H9 (cell line): ENCODE data around the gene MCFD2. TPM values are rescaled to one million over a fixed set of nuclear protein-coding genes. Genes with fewer than 3 reads are reported as not detected.

Experiments used
- DNase-seq: peaks from one replicate; pipeline ENCODE4 v3.0.0-alpha.2; 2017
- H2AFZ ChIP-seq: one replicate; pipeline ENCODE4 v1.6.1; 2013; ENCODE audit warnings: mild to moderate bottlenecking, low read length, control low read depth, moderate library complexity
- H2AK5ac ChIP-seq: 2 replicates; pipeline ENCODE4 v1.6.1; 2013; ENCODE audit warnings: low read length, control low read depth, mixed read lengths; ENCODE audit not compliant: insufficient read length
- H2BK120ac ChIP-seq: one replicate; pipeline ENCODE4 v1.6.1; 2013; ENCODE audit warnings: low read depth, mild to moderate bottlenecking, low read length, control low read depth, inconsistent platforms; ENCODE audit not compliant: poor library complexity, severe bottlenecking
- H2BK12ac ChIP-seq: 2 replicates; pipeline ENCODE4 v1.6.1; 2013; ENCODE audit warnings: low read length, control low read depth, mixed read lengths, low read depth; ENCODE audit not compliant: insufficient read length
- H2BK15ac ChIP-seq: 2 replicates; pipeline ENCODE4 v1.6.1; 2013; ENCODE audit warnings: low read depth, low read length, control low read depth
- H2BK20ac ChIP-seq: one replicate; pipeline ENCODE4 v1.6.1; 2013; ENCODE audit warnings: low read depth, mild to moderate bottlenecking, low read length, control low read depth, inconsistent platforms; ENCODE audit not compliant: poor library complexity, severe bottlenecking
- H2BK5ac ChIP-seq: 2 replicates; pipeline ENCODE4 v1.6.1; 2013; ENCODE audit warnings: low read length, control low read depth, mixed read lengths; ENCODE audit not compliant: insufficient read length
- H3K14ac ChIP-seq: 2 replicates; pipeline ENCODE4 v1.6.1; 2013; ENCODE audit warnings: low read length, control low read depth; ENCODE audit not compliant: insufficient read depth
- H3K18ac ChIP-seq: 2 replicates; pipeline ENCODE4 v1.6.1; 2013; ENCODE audit warnings: low read depth, mild to moderate bottlenecking, mixed read lengths, low read length, control low read depth; ENCODE audit not compliant: insufficient read length
- H3K23ac ChIP-seq: 2 replicates; pipeline ENCODE4 v1.6.1; 2013; ENCODE audit warnings: low read length, control low read depth, mixed read lengths, low read depth; ENCODE audit not compliant: insufficient read length
- H3K23me2 ChIP-seq: 2 replicates; pipeline ENCODE4 v1.6.1; 2013; ENCODE audit warnings: low read depth, mild to moderate bottlenecking, mixed read lengths, low read length, control low read depth; ENCODE audit not compliant: insufficient read length, poor library complexity, severe bottlenecking
- H3K27ac ChIP-seq: 2 replicates; pipeline ENCODE4 v1.5.1; 2013; ENCODE audit warnings: low read length, control low read depth, mixed read lengths, low read depth; ENCODE audit not compliant: insufficient read length
- H3K27me3 ChIP-seq: 2 replicates; pipeline ENCODE4 v1.6.1; 2013; ENCODE audit warnings: low read length, control low read depth, inconsistent platforms; ENCODE audit not compliant: insufficient read depth
- H3K4ac ChIP-seq: 2 replicates; pipeline ENCODE4 v1.6.1; 2013; ENCODE audit warnings: low read depth, mild to moderate bottlenecking, control low read depth, inconsistent platforms, low read length, moderate library complexity
- H3K4me1 ChIP-seq: 2 replicates; pipeline ENCODE4 v1.6.1; 2013; ENCODE audit warnings: low read length, control low read depth, inconsistent platforms; ENCODE audit not compliant: insufficient read depth
- H3K4me2 ChIP-seq: 2 replicates; pipeline ENCODE4 v1.6.1; 2013; ENCODE audit warnings: low read length, control low read depth, mixed read lengths; ENCODE audit not compliant: insufficient read length, insufficient read depth
- H3K56ac ChIP-seq: 2 replicates; pipeline ENCODE4 v1.6.1; 2013; ENCODE audit warnings: low read depth, mild to moderate bottlenecking, mixed read lengths, low read length, control low read depth; ENCODE audit not compliant: insufficient read length
- H3K79me1 ChIP-seq: 2 replicates; pipeline ENCODE4 v1.6.1; 2013; ENCODE audit warnings: low read depth, mild to moderate bottlenecking, moderate library complexity, low read length, control low read depth, inconsistent platforms; ENCODE audit not compliant: insufficient read depth, poor library complexity, severe bottlenecking
- H3K79me2 ChIP-seq: 2 replicates; pipeline ENCODE4 v1.6.1; 2013; ENCODE audit warnings: low read length, control low read depth, inconsistent platforms; ENCODE audit not compliant: insufficient read depth
- H3K9ac ChIP-seq: 2 replicates; pipeline ENCODE4 v1.6.1; 2013; ENCODE audit warnings: low read length, control low read depth, mixed read lengths; ENCODE audit not compliant: insufficient read length; ENCODE audit errors: extremely low read depth
- H3K9me3 ChIP-seq: one replicate; pipeline ENCODE4 v1.6.1; 2013; ENCODE audit warnings: low read depth, low read length, inconsistent platforms; ENCODE audit not compliant: control insufficient read depth
- H3T11ph ChIP-seq: one replicate; pipeline ENCODE4 v1.6.1; 2013; ENCODE audit warnings: mild to moderate bottlenecking, low read length, control low read depth, inconsistent platforms
- H4K20me1 ChIP-seq: one replicate; pipeline ENCODE4 v1.6.1; 2013; ENCODE audit not compliant: control insufficient read depth, insufficient read length, insufficient read depth
- H4K5ac ChIP-seq: 2 replicates; pipeline ENCODE4 v1.6.1; 2013; ENCODE audit warnings: low read depth, mild to moderate bottlenecking, mixed read lengths, low read length, control low read depth; ENCODE audit not compliant: insufficient read length
- H4K8ac ChIP-seq: replicated peaks from 2 replicates; pipeline ENCODE4 v1.6.1; 2013; ENCODE audit warnings: low read length, control low read depth, mixed read lengths, low read depth; ENCODE audit not compliant: insufficient read length
- H4K91ac ChIP-seq: 2 replicates; pipeline ENCODE4 v1.6.1; 2013; ENCODE audit warnings: low read depth, mild to moderate bottlenecking, moderate library complexity, mixed read lengths, low read length, control low read depth; ENCODE audit not compliant: insufficient read length
- H3K27ac Mint-ChIP-seq, 3 experiments: 2 replicates in 2 of 3; 3 replicates in 1 of 3; pipeline ENCODE4 v1.8.0; 2020 to 2021; ENCODE audit warnings: mixed read lengths in 3 of 3, mild to moderate bottlenecking in 1 of 3, moderate library complexity in 1 of 3
- H3K27me3 Mint-ChIP-seq: 2 replicates; pipeline ENCODE4 v1.8.0; 2021; ENCODE audit warnings: low read depth, mild to moderate bottlenecking, moderate library complexity, mixed read lengths
- H3K36me3 Mint-ChIP-seq, 3 experiments: 2 replicates in 2 of 3; 3 replicates in 1 of 3; pipeline ENCODE4 v1.8.0; 2020 to 2021; ENCODE audit warnings: low read depth in 3 of 3, mixed read lengths in 3 of 3; ENCODE audit not compliant: insufficient read depth in 1 of 3
- H3K4me1 Mint-ChIP-seq, 2 experiments: 2 replicates each; pipeline ENCODE4 v1.8.0; 2020; ENCODE audit warnings: mixed read lengths in 2 of 2
- H3K4me3 Mint-ChIP-seq, 2 experiments: 2 replicates in 1 of 2; 3 replicates in 1 of 2; pipeline ENCODE4 v1.8.0; 2020 to 2021; ENCODE audit warnings: mild to moderate bottlenecking in 2 of 2, mixed read lengths in 2 of 2, moderate library complexity in 1 of 2
- H3K9me3 Mint-ChIP-seq, 2 experiments: 2 replicates in 1 of 2; 3 replicates in 1 of 2; pipeline ENCODE4 v1.8.0; 2020; ENCODE audit warnings: mild to moderate bottlenecking in 2 of 2, mixed read lengths in 2 of 2, moderate library complexity in 1 of 2
- WGBS: extraction: QIAGEN DNeasy Blood & Tissue Kit; methylation state at CpG from one replicate; pipeline ENCODE4 v1.1.7; 2013; ENCODE audit warnings: missing lambda C conversion rate, low lambda C conversion rate, mixed read lengths; ENCODE audit not compliant: insufficient read length; ENCODE audit errors: extremely low coverage; 5-methylcytosine and 5-hydroxymethylcytosine counted together
- total RNA-seq: library from RNA; stranded (reverse); gene quantifications from 2 replicates; pipeline ENCODE4 v1.2.1, GENCODE V29; 2021
- TF ChIP-seq, protein P1 (sequence below): fragments of 200-600 bp; sonication (generic); conservative IDR thresholded peaks from 3 replicates; pipeline ENCODE4 v1.8.0; 2021; ENCODE audit warnings: antibody characterized with exemption, mild to moderate bottlenecking

MCFD2 gene
- total RNA-seq, 1 experiment from 2014 or later = 64.6 TPM

DNA sequence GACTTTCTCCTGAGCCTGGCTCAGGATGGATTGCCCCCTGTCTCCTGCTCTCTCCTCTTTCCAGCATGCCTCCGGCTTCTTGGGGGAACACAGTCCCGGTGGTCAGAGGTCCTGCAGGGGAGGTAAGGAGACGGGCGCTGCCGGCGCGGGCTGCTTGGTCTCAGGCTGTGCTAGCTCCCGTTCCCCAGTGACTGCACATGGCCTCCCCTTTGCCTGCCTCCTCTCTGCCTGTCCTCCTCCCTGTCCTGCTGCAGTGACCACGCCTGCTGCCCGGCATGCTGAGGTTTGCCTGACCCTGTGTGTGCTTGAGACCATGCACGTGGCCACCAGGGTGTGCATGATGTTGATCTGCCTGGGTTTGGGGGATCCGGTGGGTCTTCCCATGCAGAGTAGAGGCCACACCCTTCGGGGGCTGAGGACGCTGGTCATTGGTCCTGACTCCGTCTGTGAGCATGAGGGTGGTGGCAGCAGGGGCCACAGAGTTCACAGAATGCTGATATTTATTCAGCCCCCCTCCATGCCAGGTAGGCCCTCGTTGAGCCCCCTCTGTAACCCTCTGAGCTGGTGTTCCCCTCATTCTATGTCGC, 42.9 kb upstream of the MCFD2 start:
- Histone ChIP-seq H2BK120ac (no peak overlapping the region), H3K79me1 (no peaks in the 10 kb centered on the region), H2BK20ac (no peak overlapping the region), H4K5ac (no peak overlapping the region), H3K14ac (no peak overlapping the region), H2BK5ac (no peak overlapping the region), H3K18ac (no peak overlapping the region), H4K91ac (no peak overlapping the region), H3K23ac (no peak overlapping the region), H2AFZ (no peak overlapping the region), H3K56ac (no peak overlapping the region), H4K8ac (no peak overlapping the region), H2BK15ac (no peak overlapping the region), H3T11ph (no peak overlapping the region), H3K4me1 (no peaks in the 10 kb centered on the region), H3K27me3 (no peaks in the 10 kb centered on the region), H3K4me2 (no peak overlapping the region), H3K9me3 (no peaks in the 10 kb centered on the region), H3K4ac (no peak overlapping the region), H2AK5ac (no peak overlapping the region), H4K20me1 (no peaks in the 10 kb centered on the region), H3K9ac (no peak overlapping the region), H3K23me2 (no peaks in the 10 kb centered on the region), H3K79me2 (no peaks in the 10 kb centered on the region), H3K27ac (no peak overlapping the region), H2BK12ac (no peak overlapping the region)
- TF ChIP-seq, protein P1, sequence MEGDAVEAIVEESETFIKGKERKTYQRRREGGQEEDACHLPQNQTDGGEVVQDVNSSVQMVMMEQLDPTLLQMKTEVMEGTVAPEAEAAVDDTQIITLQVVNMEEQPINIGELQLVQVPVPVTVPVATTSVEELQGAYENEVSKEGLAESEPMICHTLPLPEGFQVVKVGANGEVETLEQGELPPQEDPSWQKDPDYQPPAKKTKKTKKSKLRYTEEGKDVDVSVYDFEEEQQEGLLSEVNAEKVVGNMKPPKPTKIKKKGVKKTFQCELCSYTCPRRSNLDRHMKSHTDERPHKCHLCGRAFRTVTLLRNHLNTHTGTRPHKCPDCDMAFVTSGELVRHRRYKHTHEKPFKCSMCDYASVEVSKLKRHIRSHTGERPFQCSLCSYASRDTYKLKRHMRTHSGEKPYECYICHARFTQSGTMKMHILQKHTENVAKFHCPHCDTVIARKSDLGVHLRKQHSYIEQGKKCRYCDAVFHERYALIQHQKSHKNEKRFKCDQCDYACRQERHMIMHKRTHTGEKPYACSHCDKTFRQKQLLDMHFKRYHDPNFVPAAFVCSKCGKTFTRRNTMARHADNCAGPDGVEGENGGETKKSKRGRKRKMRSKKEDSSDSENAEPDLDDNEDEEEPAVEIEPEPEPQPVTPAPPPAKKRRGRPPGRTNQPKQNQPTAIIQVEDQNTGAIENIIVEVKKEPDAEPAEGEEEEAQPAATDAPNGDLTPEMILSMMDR = no peak
- DNase-seq = no peak
- H3K36me3 Mint-ChIP-seq = peaks cover 5 to 31% (median 29%) of the 10 kb centered on the region in 3 experiments; a peak in 6 of 7 replicates
- H3K9me3 Mint-ChIP-seq = no peaks in the 10 kb centered on the region
- no peak overlapping the region for H3K4me3 Mint-ChIP-seq
- H3K27ac Mint-ChIP-seq = peak overlapping the region in 1 of 3 experiments; percentile 87; a peak in 2 of 7 replicates
- H3K27me3 Mint-ChIP-seq = no peaks in the 10 kb centered on the region
- peaks cover 7 to 10% of the 10 kb centered on the region in 2 experiments; a peak in 3 of 4 replicates for H3K4me1 Mint-ChIP-seq
- no CpG with 5 or more reads among the region's 17 CpGs for WGBS
